Cortex of kidney (tissue), 1 donor: ENCODE measurements around the gene PCDHA13.
"Not testable (repeated sequence)": the region's sequence is repeated elsewhere in the genome, so short reads cannot be mapped to it uniquely, and the experiment has no call there.

Source experiments
- DNase-seq: peaks from one replicate; lab custom pipeline; 2025; lab: John Stamatoyannopoulos, UW

Gene PCDHA13

DNA sequence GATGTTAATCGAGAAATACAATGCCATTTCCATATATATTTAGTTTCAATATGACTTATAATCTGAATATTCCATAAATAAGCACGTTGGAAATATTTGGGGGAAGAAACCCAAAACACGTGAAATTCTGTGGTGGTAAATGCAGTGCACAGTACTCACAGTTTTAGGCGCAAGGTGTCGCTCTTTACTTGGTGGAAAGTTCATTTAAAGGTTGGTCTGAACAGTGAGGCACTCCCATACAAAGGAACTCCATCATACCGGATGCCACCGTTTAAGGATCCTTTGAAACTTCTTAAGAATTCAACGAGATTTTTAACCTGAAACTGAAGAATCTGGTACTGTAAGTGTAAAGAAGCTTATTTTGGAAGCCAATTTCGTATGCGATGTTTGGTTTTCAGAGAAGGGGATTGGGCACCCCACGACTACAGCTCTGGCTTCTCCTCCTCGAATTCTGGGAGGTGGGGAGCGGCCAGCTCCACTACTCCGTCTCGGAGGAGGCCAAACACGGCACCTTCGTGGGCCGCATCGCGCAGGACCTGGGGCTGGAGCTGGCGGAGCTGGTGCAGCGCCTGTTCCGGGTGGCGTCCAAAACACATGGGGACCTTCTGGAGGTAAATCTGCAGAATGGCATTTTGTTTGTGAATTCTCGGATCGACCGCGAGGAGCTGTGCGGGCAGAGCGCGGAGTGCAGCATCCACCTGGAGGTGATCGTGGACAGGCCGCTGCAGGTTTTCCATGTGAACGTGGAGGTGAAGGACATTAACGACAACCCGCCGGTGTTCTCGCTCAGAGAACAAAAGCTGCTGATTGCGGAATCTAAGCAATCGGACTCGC, 13.0 kb upstream of the PCDHA13 start, which contains the start of gene PCDHA11:
TSS of gene PCDHA11 (plus strand) at position 237 of the 834 bp plus-strand sequence. CDS start at position 384, 147 bp downstream.
- no peak for DNase-seq

DNA sequence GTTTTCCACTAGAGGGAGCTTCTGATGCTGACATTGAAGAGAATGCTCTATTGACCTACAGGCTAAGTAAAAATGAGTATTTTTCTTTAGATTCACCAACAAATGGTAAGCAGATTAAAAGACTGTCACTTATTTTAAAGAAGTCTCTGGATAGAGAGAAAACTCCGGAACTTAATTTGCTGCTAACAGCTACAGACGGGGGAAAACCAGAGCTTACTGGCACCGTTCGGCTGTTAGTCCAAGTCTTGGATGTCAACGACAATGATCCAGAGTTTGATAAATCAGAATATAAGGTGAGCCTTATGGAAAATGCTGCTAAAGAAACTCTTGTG, 12.4 kb upstream of the PCDHA13 start:
- DNase-seq = no peak

DNA sequence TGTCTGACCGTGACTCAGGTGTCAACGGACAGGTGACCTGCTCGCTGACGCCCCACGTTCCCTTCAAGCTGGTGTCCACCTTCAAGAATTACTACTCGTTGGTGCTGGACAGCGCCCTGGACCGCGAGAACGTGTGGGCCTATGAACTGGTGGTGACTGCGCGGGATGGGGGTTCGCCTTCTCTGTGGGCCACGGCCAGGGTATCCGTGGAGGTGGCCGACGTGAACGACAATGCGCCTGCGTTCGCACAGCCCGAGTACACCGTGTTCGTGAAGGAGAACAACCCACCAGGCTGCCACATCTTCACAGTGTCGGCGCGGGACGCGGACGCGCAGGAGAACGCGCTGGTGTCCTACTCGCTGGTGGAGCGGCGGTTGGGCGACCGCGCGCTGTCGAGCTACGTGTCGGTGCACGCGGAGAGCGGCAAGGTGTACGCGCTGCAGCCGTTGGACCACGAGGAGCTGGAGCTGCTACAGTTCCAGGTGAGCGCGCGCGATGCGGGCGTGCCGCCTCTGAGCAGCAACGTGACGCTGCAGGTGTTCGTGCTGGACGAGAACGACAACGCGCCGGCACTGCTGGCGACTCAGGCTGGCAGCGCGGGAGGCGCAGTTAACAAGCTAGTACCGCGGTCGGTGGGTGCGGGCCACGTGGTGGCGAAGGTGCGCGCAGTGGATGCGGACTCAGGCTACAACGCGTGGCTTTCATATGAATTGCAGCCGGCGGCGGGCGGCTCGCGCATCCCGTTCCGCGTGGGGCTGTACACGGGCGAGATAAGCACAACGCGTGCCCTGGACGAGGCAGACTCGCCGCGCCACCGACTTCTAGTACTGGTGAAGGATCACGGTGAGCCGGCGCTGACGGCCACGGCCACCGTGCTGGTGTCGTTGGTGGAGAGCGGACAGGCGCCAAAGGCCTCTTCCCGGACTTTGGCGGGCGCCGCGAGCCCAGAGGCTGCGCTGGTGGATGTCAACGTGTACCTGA, 11.4 kb upstream of the PCDHA13 start:
- no peak for DNase-seq

- no peak for DNase-seq
Measured at GRCh38 chr5:140875085-140876065, 6.5 kb upstream of the PCDHA13 start, which contains the start of gene PCDHA12. Gene PCDHA12, plus strand, starts transcription at chr5:140875308. Its CDS starts 165 bp downstream, at chr5:140875473.

DNA sequence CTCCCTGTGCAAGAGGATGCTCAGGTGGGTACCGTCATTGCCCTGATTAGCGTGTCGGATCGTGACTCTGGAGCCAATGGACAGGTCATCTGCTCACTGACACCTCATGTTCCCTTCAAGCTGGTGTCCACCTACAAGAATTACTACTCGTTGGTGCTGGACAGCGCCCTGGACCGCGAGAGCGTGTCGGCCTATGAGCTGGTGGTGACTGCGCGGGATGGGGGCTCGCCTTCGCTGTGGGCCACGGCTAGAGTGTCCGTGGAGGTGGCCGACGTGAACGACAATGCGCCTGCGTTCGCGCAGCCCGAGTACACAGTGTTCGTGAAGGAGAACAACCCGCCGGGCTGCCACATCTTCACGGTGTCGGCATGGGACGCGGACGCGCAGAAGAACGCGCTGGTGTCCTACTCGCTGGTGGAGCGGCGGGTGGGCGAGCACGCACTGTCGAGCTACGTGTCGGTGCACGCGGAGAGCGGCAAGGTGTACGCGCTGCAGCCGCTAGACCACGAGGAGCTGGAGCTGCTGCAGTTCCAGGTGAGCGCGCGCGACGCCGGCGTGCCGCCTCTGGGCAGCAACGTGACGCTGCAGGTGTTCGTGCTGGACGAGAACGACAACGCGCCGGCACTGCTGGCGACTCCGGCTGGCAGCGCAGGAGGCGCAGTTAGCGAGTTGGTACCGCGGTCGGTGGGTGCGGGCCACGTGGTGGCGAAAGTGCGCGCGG, 5.2 kb upstream of the PCDHA13 start:
- DNase-seq = not testable (repeated sequence)

DNA sequence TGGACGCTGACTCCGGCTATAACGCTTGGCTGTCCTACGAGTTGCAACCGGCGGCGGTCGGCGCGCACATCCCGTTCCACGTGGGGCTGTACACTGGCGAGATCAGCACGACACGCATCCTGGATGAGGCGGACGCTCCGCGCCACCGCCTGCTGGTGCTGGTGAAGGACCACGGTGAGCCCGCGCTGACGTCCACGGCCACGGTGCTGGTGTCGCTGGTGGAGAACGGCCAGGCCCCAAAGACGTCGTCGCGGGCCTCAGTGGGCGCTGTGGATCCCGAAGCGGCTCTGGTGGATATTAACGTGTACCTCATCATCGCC, 4.7 kb upstream of the PCDHA13 start:
- no peak for DNase-seq

DNA sequence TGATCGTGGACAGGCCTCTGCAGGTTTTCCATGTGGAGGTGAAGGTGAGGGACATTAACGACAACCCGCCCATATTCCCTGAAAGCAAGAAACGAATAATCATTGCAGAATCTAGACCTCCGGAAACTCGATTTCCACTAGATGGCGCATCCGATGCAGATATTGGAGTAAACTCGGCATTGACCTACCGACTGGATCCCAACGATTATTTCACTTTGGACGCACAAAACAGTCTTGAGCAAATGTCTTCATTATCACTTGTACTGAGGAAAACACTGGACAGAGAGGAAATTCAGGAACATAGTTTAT, 621 bp downstream of the PCDHA13 start:
- no peak for DNase-seq

GRCh38 chr5:140883373-140883772, 1.4 kb downstream of the PCDHA13 start:
- no peak for DNase-seq

DNA sequence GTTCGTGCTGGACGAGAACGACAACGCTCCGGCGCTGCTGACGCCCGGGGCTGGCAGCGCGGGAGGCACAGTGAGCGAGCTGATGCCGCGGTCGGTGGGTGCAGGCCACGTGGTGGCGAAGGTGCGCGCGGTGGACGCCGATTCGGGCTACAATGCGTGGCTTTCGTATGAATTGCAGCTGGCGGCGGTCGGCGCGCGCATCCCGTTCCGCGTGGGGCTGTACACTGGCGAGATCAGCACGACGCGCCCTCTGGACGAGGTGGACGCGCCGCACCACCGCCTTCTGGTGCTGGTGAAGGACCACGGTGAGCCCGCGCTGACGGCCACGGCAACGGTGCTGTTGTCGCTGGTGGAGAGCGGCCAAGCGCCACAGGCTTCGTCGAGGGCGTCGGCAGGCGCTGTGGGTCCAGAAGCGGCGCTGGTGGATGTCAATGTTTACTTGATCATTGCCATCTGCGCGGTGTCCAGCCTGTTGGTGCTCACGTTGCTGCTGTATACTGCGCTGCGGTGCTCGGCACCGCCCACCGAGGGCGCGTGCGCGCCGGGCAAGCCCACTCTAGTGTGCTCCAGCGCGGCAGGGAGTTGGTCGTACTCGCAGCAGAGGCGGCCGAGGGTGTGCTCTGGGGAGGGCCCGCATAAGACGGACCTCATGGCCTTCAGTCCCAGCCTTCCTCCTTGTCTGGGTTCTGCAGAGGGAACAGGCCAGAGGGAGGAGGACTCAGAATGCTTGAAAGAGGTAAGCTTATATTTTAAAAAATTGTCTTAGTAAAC, 2.2 kb downstream of the PCDHA13 start:
- DNase-seq = no peak

DNA sequence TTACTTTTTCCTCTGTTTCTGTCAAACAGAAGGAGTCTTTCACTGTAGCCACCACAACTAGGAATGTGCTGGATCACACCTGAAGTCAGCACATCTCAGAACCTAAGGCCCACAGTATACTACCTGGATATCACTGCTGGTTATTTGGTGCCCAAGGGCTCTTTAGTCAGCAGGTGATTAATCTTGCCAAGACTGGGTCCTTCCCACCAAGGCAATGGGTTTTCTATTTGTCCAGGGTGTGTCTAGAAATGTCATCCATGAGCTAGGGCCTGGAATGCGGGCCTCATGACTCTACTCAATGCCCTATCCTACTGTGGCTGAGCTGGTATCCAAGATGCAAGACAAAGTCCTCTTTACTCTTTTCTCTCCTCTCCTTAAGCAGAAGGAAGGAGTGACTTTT, 34.4 kb downstream of the PCDHA13 start:
- DNase-seq = no peak

GRCh38 chr5:140923601-140924000, 41.7 kb downstream of the PCDHA13 start:
- no peak for DNase-seq

DNA sequence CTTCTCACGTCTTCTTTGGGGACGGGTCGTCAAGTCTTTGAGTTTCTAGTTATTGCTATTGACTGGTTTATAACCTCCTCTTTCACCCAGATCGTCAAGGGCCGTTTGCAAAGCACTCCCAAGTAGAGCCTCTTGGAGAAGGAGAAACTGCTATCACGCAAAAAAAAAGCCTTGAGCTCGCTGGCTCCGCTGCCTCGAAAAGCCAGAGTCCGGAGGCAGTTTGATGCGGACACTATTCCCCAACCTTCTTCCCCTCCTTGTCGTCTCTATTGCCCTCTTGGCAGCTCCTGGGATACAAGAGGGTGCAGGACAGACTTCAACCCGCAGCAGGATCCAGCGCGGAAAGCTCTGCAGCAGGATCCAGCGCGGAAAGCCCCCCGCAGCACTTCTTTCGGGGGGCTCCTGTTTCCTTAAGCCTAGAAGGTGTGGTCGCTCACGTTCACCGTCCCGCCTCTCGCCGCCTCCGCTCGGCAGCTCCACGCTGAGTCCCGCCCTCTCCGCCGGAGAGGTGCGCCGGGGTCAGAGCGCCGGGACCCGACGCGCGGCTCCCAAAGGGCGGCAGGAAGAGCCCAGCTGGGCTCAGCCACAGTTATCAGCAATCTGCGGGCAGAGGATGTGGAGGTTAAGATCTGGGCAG, 44.0 kb downstream of the PCDHA13 start, which contains the start of gene PCDHAC1:
TSS of gene PCDHAC1 (plus strand) at position 494 of the 637 bp plus-strand sequence. CDS start 594 bp downstream, outside the sequence.
- DNase-seq = no peak

DNA sequence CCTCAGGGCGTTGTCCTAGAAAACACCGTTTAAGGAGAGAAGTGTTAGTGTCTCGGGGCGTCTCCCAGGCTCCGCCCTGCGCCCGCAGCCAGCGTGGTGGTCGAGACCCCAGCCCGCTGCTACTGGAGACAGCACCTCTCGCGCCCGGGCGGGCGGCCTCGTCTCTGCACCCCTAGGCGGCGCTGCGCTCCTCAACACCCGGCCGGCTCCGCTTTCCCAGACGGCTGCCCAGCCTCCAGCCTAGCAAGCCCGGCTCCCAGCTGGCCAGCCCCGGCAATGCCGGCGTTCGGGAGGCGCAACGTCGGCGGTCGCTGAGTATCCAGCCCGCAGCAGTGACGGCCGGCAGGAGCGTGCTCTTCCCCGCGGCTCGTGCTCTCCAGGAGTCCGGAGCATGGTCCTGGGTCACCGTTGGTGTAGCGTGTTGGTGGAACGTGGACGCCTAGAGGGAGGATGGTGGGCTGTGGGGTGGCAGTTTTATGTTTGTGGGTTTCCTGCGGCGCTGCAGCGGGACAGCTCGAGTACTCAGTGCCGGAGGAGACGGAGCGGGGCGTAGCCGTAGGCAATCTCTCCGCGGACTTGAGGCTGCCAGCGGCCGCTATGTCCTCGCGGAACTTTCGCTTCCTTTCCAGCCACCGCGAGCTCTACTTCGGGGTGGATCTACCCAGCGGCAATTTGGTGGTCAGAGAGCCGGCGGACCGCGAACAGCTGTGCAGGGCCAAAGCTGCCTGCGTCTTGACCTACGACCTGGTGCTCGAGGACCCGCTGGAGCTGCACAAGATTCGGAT, 44.7 kb downstream of the PCDHA13 start:
- no peak for DNase-seq

GRCh38 chr5:140927228-140927573, 45.3 kb downstream of the PCDHA13 start:
- no peak for DNase-seq
